Upper lobe of left lung (tissue), 4 donors: ENCODE data around the gene PPP1R12C.

ENCODE experiments used
- EP300 ChIP-seq, 4 donors: sonication (generic); formaldehyde crosslinking; IDR thresholded peaks; one replicate each; pipeline ENCODE4 v1.5.1; 2017; ENCODE audit warnings: antibody characterized with exemption in 4 of 4, control low read depth in 2 of 4
- POLR2A ChIP-seq, 4 donors: fragments of 450-650 bp; IDR thresholded peaks; one replicate each; pipeline ENCODE4 v1.5.1; 2016 to 2017; ENCODE audit warnings: antibody characterized with exemption in 4 of 4, mild to moderate bottlenecking in 2 of 4
- POLR2AphosphoS5 ChIP-seq, 2 donors: sonication (generic); formaldehyde crosslinking; IDR thresholded peaks; one replicate each; pipeline ENCODE4 v1.5.1; 2017; ENCODE audit warnings: antibody characterized with exemption in 2 of 2
- TF ChIP-seq, protein P1 (sequence below), 6 experiments: fragments of 450-650 bp in 4 of 6; fragments of 200-600 bp in 2 of 6; sonication (generic) in 2 of 6; IDR thresholded peaks; one replicate each; pipeline ENCODE4 v1.5.1; 2016 to 2019; ENCODE audit warnings: antibody characterized with exemption in 6 of 6

DNA sequence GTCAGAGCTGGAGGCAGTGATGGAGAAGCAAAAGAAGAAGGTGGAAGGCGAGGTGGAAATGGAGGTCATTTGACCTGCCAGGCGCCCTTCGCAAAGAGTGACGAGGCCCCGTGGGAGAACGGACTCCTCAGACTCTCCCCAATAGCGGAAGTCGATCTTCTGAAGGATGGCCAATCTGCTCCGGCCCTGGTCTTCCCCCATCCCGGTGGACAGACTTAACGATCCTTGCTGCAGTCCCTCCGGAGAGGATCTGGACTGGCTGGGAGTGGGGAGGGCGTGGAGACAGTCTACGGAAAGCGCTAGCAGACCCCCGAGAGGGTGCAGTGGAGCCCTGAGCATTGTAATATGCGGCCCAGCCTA is 29.9 kb downstream of the PPP1R12C start:
- TF ChIP-seq EP300 (IDR thresholded peaks at IDR 0.05) (no peak), POLR2A (IDR thresholded peaks at IDR 0.05) (no peak), POLR2AphosphoS5 (IDR thresholded peaks at IDR 0.05) (no peak)
- TF ChIP-seq, protein P1, sequence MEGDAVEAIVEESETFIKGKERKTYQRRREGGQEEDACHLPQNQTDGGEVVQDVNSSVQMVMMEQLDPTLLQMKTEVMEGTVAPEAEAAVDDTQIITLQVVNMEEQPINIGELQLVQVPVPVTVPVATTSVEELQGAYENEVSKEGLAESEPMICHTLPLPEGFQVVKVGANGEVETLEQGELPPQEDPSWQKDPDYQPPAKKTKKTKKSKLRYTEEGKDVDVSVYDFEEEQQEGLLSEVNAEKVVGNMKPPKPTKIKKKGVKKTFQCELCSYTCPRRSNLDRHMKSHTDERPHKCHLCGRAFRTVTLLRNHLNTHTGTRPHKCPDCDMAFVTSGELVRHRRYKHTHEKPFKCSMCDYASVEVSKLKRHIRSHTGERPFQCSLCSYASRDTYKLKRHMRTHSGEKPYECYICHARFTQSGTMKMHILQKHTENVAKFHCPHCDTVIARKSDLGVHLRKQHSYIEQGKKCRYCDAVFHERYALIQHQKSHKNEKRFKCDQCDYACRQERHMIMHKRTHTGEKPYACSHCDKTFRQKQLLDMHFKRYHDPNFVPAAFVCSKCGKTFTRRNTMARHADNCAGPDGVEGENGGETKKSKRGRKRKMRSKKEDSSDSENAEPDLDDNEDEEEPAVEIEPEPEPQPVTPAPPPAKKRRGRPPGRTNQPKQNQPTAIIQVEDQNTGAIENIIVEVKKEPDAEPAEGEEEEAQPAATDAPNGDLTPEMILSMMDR (IDR thresholded peaks at IDR 0.05) = no peak
